IMR-90 (cell line): ENCODE results near the gene PGBD1. TPM values are rescaled to one million over a fixed set of nuclear protein-coding genes. Genes with fewer than 3 reads are reported as not detected.

Source experiments
- ATAC-seq: fragments of 200-7000 bp; cut with Tn5 transposase; 2 replicates; pipeline ENCODE4 v1.9.1; 2020; ENCODE audit warnings: low read depth, mild to moderate bottlenecking, moderate library complexity
- BruUV-seq: library from RNA; stranded (reverse); fragments of 400-500 nt; replicated peaks from 2 replicates; lab custom pipeline; 2021; lab: Mats Ljungman, UMichigan
- CTCF ChIA-PET: fragments of 300-600 bp; formaldehyde crosslinking; extraction: SDS; loops from one replicate; lab custom pipeline; 2021; ENCODE audit warnings: antibody characterized with exemption; lab: Yijun Ruan, JAX
- POLR2A ChIA-PET: fragments of 300-600 bp; sonication (Branson Sonifier 250); formaldehyde crosslinking; loops from one replicate; lab custom pipeline; 2022; ENCODE audit warnings: antibody characterized with exemption; ENCODE audit not compliant: unreplicated experiment; lab: Charles Lee
- DNase-seq: peaks from one replicate; pipeline ENCODE4 v3.0.0; 2013
- H2AFZ ChIP-seq: replicated peaks from 2 replicates; pipeline ENCODE3; 2013; ENCODE audit warnings: low read length, mild to moderate bottlenecking; ENCODE audit not compliant: poor library complexity
- H2AK5ac ChIP-seq: 2 replicates; pipeline ENCODE4 v1.6.1; 2013; ENCODE audit warnings: low read depth, low read length, inconsistent platforms
- H2AK9ac ChIP-seq: replicated peaks from 2 replicates; pipeline ENCODE3; 2013; ENCODE audit warnings: mild to moderate bottlenecking, low read depth, low read length, moderate library complexity; ENCODE audit not compliant: poor library complexity
- H2BK120ac ChIP-seq: 2 replicates; pipeline ENCODE4 v1.6.1; 2013; ENCODE audit warnings: low read depth, low read length, inconsistent platforms
- H2BK15ac ChIP-seq: 3 replicates; pipeline ENCODE4 v1.6.1; 2013; ENCODE audit warnings: low read depth, low read length, inconsistent platforms
- H2BK20ac ChIP-seq: 2 replicates; pipeline ENCODE4 v1.6.1; 2013; ENCODE audit warnings: low read depth, mild to moderate bottlenecking, inconsistent platforms, low read length, moderate library complexity
- H2BK5ac ChIP-seq: 2 replicates; pipeline ENCODE4 v1.6.1; 2013; ENCODE audit warnings: mild to moderate bottlenecking, low read depth, low read length, inconsistent platforms; ENCODE audit not compliant: poor library complexity, severe bottlenecking
- H3K14ac ChIP-seq: replicated peaks from 2 replicates; pipeline ENCODE4 v1.6.1; 2013; ENCODE audit warnings: low read depth, low read length, inconsistent platforms
- H3K18ac ChIP-seq: 2 replicates; pipeline ENCODE4 v1.6.1; 2013; ENCODE audit warnings: low read depth, low read length, control low read depth
- H3K23ac ChIP-seq: 2 replicates; pipeline ENCODE4 v1.6.1; 2013; ENCODE audit warnings: low read depth, low read length, inconsistent platforms
- H3K27ac ChIP-seq: 2 replicates; pipeline ENCODE4 v1.5.1; 2013; ENCODE audit warnings: mild to moderate bottlenecking, control low read depth, low read length; ENCODE audit not compliant: insufficient read depth
- H3K27me3 ChIP-seq: 2 replicates; pipeline ENCODE4 v1.6.1; 2013; ENCODE audit warnings: low read length; ENCODE audit not compliant: control insufficient read depth, insufficient read depth
- H3K36me3 ChIP-seq: 2 replicates; pipeline ENCODE4 v1.6.1; 2013; ENCODE audit warnings: low read length, mixed read lengths; ENCODE audit not compliant: control insufficient read depth, insufficient read depth
- H3K4ac ChIP-seq: 2 replicates; pipeline ENCODE4 v1.6.1; 2013; ENCODE audit warnings: low read depth, low read length, inconsistent platforms
- H3K4me1 ChIP-seq: 2 replicates; pipeline ENCODE4 v1.6.1; 2013; ENCODE audit warnings: low read length, mixed read lengths; ENCODE audit not compliant: control insufficient read depth, insufficient read depth
- H3K4me2 ChIP-seq: 2 replicates; pipeline ENCODE4 v1.6.1; 2013; ENCODE audit warnings: low read depth, mild to moderate bottlenecking, control low read depth, low read length, moderate library complexity
- H3K4me3 ChIP-seq: 2 replicates; pipeline ENCODE4 v1.5.1; 2013; ENCODE audit warnings: low read depth, mild to moderate bottlenecking, control low read depth, low read length, moderate library complexity; ENCODE audit not compliant: insufficient read depth
- H3K56ac ChIP-seq: 2 replicates; pipeline ENCODE4 v1.6.1; 2013; ENCODE audit warnings: low read length, inconsistent platforms; ENCODE audit not compliant: insufficient read depth; ENCODE audit errors: extremely low read depth
- H3K79me1 ChIP-seq, 2 experiments: 2 replicates each; pipeline ENCODE4 v1.6.1; 2013; ENCODE audit warnings: low read length in 2 of 2, inconsistent platforms in 1 of 2, low read depth in 1 of 2
- H3K9ac ChIP-seq: 2 replicates; pipeline ENCODE4 v1.6.1; 2013; ENCODE audit warnings: low read depth, low read length, control low read depth
- H3K9me1 ChIP-seq: 2 replicates; pipeline ENCODE4 v1.6.1; 2013; ENCODE audit warnings: low read length, inconsistent platforms; ENCODE audit not compliant: insufficient read depth
- H3K9me3 ChIP-seq: 2 replicates; pipeline ENCODE4 v1.6.1; 2013; ENCODE audit warnings: low read length; ENCODE audit not compliant: control insufficient read depth, insufficient read depth
- H4K20me1 ChIP-seq: 2 replicates; pipeline ENCODE4 v1.6.1; 2013; ENCODE audit warnings: low read length, inconsistent platforms; ENCODE audit not compliant: insufficient read depth
- H4K5ac ChIP-seq: 2 replicates; pipeline ENCODE4 v1.6.1; 2013; ENCODE audit warnings: mild to moderate bottlenecking, low read depth, low read length, control low read depth
- H4K8ac ChIP-seq, 2 experiments: 2 replicates each; pipeline ENCODE4 v1.6.1; 2013; ENCODE audit warnings: low read depth in 2 of 2, low read length in 2 of 2, control low read depth in 1 of 2, inconsistent platforms in 1 of 2
- H4K91ac ChIP-seq: 2 replicates; pipeline ENCODE4 v1.6.1; 2013; ENCODE audit warnings: low read depth, low read length, inconsistent platforms; ENCODE audit not compliant: insufficient read depth
- BHLHE40 ChIP-seq: fragments of 150-350 bp; IDR thresholded peaks from 2 replicates; pipeline ENCODE4 v1.6.1; 2016; ENCODE audit warnings: mild to moderate bottlenecking, low read depth, low read length
- CEBPB ChIP-seq: IDR thresholded peaks from 2 replicates; pipeline ENCODE4 v1.6.1; 2012; ENCODE audit warnings: low read depth, low read length, improper control_type of control experiment
- CHD1 ChIP-seq: IDR thresholded peaks from 2 replicates; pipeline ENCODE4 v1.6.1; 2012; ENCODE audit warnings: low read depth, low read length, improper control_type of control experiment
- FOS ChIP-seq: fragments of 150-350 bp; IDR thresholded peaks from 2 replicates; pipeline ENCODE4 v1.6.1; 2016; ENCODE audit warnings: low read depth, low read length
- MAFK ChIP-seq: IDR thresholded peaks from 2 replicates; pipeline ENCODE4 v1.6.1; 2012; ENCODE audit warnings: low read depth, low read length, improper control_type of control experiment
- MAZ ChIP-seq: IDR thresholded peaks from 2 replicates; pipeline ENCODE4 v1.6.1; 2012; ENCODE audit warnings: low read depth, mild to moderate bottlenecking, low read length, improper control_type of control experiment, moderate library complexity, borderline replicate concordance
- MXI1 ChIP-seq: IDR thresholded peaks from 2 replicates; pipeline ENCODE4 v1.6.1; 2012; ENCODE audit warnings: low read depth, mild to moderate bottlenecking, low read length, moderate library complexity, borderline replicate concordance
- NFE2L2 ChIP-seq: fragments of 150-350 bp; IDR thresholded peaks from 2 replicates; pipeline ENCODE4 v1.6.1; 2016; ENCODE audit warnings: low read depth, mild to moderate bottlenecking, low read length
- POLR2A ChIP-seq: IDR thresholded peaks from 2 replicates; pipeline ENCODE4 v1.6.1; 2012; ENCODE audit warnings: mild to moderate bottlenecking, low read depth, low read length
- RAD21 ChIP-seq: IDR thresholded peaks from 2 replicates; pipeline ENCODE4 v1.6.1; 2012; ENCODE audit warnings: low read length, improper control_type of control experiment
- RCOR1 ChIP-seq: IDR thresholded peaks from 2 replicates; pipeline ENCODE4 v1.6.1; 2012; ENCODE audit warnings: mild to moderate bottlenecking, low read length, improper control_type of control experiment; ENCODE audit not compliant: insufficient replicate concordance
- RFX5 ChIP-seq: IDR thresholded peaks from 2 replicates; pipeline ENCODE4 v1.8.0; 2012; ENCODE audit warnings: low read depth, mild to moderate bottlenecking, low read length, moderate library complexity
- SMC3 ChIP-seq: fragments of 150-350 bp; IDR thresholded peaks from 2 replicates; pipeline ENCODE4 v1.6.1; 2016; ENCODE audit warnings: low read depth, mild to moderate bottlenecking, antibody characterized with exemption, low read length, moderate library complexity
- USF2 ChIP-seq: fragments of 150-350 bp; IDR thresholded peaks from 2 replicates; pipeline ENCODE4 v1.6.1; 2017; ENCODE audit warnings: mild to moderate bottlenecking, antibody characterized with exemption, low read length, low read depth
- WGBS, 2 experiments: methylation state at CpG; one replicate each; pipeline versions ENCODE4 v1.1.5 to v1.1.7; 2013; ENCODE audit warnings: missing lambda C conversion rate in 2 of 2; ENCODE audit not compliant: insufficient read length in 1 of 2; ENCODE audit errors: extremely low coverage in 2 of 2; 5-methylcytosine and 5-hydroxymethylcytosine counted together
- dilution Hi-C: fragments of 300-500 bp; cut with HindIII; formaldehyde crosslinking; loops from one replicate; pipeline ENCODE4 v1.14.3; 2018; ENCODE audit warnings: low sequenced_read_pairs; ENCODE audit not compliant: unreplicated experiment
- in situ Hi-C: fragments of 300-500 bp; cut with MboI; formaldehyde crosslinking; loops from 3 replicates; pipeline ENCODE4 v1.14.3; 2019; ENCODE audit warnings: low sequenced_read_pairs, inconsistent platforms, mixed read lengths
- intact Hi-C: fragments of 100-400 bp; cut with micrococcal nuclease; formaldehyde crosslinking; loops from 2 replicates; pipeline ENCODE4 v1.10.0; 2022
- polyA plus RNA-seq, 3 experiments: library from polyadenylated mRNA; depleted of rRNA; stranded (reverse); fragments of >200 nt; gene quantifications; 2 replicates each; pipeline ENCODE4 v1.2.3, GENCODE V29; 2012; ENCODE audit warnings: low replicate concordance in 1 of 3
- total RNA-seq: library from RNA; depleted of rRNA; stranded (reverse); fragments of >200 nt; gene quantifications from 2 replicates; pipeline ENCODE4 v1.2.3, GENCODE V29; 2012
- TF ChIP-seq, protein P1 (sequence below): conservative IDR thresholded peaks from 2 replicates; pipeline ENCODE4 v1.5.1; 2012; ENCODE audit warnings: mild to moderate bottlenecking, low read depth, low read length, improper control_type of control experiment
- TF ChIP-seq, protein P2 (sequence below): fragments of 150-350 bp; IDR thresholded peaks from 2 replicates; pipeline ENCODE4 v1.6.1; 2016; ENCODE audit warnings: low read depth, mild to moderate bottlenecking, low read length, moderate library complexity, borderline replicate concordance

Gene PGBD1
- total and polyA plus RNA-seq, 2 of the 4 experiments (the other 2 are of a cell fraction) = 3.9 to 6.3 TPM

DNA sequence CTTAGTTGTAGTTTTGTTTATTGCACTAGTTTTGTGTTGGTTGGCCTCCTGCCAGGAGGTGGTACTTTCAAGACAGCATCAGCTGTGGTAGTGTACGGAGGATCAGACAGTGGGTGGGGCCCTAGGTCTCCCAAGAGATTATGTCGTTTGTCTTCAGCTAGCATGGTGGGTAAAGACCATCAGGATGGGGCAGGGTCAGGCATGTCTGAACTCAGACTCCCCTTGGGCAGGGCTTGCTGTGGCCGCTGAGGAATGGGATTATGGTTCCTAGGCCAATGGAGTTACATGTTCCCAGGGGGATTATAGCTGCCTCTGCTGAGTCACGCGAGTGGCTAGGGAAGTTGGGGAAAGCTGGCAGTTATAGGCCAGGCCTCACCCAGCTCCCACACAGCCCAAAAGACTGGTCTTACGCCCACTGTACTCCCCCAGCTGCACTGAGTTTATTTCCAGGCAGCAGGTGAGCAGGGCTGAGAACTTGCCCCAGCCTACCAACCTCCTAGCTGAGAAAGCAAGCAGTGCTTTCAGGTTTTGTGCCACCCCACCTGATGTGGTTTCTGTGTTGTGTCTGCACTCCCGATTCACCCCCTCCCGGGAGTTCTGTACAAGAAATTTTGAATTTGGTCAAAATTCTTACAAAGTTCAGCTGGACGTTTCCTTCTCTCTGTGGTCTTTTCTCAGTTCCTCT is 29.9 kb downstream of the PGBD1 start:
- Histone ChIP-seq H3K4ac (no peak overlapping the region), H3K23ac (no peak overlapping the region), H3K4me1 (no peaks in the 10 kb centered on the region), H2AK5ac (no peak overlapping the region), H3K18ac (no peak overlapping the region), H3K36me3 (no peaks in the 10 kb centered on the region; the same call in 1 of the 2 replicates), H4K20me1 (no peaks in the 10 kb centered on the region), H2BK5ac (no peak overlapping the region), H3K27me3 (no peaks in the 10 kb centered on the region), H4K8ac (no peak overlapping the region), H3K9me3 (no peaks in the 10 kb centered on the region), H2BK120ac (no peak overlapping the region), H3K14ac (no peak overlapping the region), H3K4me3 (no peak overlapping the region), H4K91ac (no peak overlapping the region), H3K79me1 (no peaks in the 10 kb centered on the region), H3K9ac (no peak overlapping the region), H3K27ac (no peak overlapping the region), H2BK20ac (no peak overlapping the region), H4K5ac (no peak overlapping the region), H3K4me2 (no peak overlapping the region), H2BK15ac (no peak overlapping the region), H2AK9ac (no peak overlapping the region), H2AFZ (no peak overlapping the region), H3K9me1 (no peaks in the 10 kb centered on the region), H3K56ac (no peak overlapping the region)
- dilution Hi-C loops = no loop called here
- 83% methylated on average over 3 of the region's 9 CpGs; no CpG with 5 or more reads in 1 of the 2 experiments for WGBS, 2 experiments
- intact Hi-C loops = no loop called here
- TF ChIP-seq RCOR1 = no peak
- no peak for TF ChIP-seq POLR2A
- TF ChIP-seq CEBPB = no peak
- TF ChIP-seq MAFK = no peak
- no peak for TF ChIP-seq USF2
- TF ChIP-seq, protein P1, sequence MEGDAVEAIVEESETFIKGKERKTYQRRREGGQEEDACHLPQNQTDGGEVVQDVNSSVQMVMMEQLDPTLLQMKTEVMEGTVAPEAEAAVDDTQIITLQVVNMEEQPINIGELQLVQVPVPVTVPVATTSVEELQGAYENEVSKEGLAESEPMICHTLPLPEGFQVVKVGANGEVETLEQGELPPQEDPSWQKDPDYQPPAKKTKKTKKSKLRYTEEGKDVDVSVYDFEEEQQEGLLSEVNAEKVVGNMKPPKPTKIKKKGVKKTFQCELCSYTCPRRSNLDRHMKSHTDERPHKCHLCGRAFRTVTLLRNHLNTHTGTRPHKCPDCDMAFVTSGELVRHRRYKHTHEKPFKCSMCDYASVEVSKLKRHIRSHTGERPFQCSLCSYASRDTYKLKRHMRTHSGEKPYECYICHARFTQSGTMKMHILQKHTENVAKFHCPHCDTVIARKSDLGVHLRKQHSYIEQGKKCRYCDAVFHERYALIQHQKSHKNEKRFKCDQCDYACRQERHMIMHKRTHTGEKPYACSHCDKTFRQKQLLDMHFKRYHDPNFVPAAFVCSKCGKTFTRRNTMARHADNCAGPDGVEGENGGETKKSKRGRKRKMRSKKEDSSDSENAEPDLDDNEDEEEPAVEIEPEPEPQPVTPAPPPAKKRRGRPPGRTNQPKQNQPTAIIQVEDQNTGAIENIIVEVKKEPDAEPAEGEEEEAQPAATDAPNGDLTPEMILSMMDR = no peak
- no peak for TF ChIP-seq MAZ
- no peak for TF ChIP-seq SMC3
- no peak for TF ChIP-seq RFX5
- no peak for TF ChIP-seq FOS
- TF ChIP-seq MXI1 = no peak
- no peak for TF ChIP-seq CHD1
- TF ChIP-seq RAD21 = no peak
- TF ChIP-seq, protein P2, sequence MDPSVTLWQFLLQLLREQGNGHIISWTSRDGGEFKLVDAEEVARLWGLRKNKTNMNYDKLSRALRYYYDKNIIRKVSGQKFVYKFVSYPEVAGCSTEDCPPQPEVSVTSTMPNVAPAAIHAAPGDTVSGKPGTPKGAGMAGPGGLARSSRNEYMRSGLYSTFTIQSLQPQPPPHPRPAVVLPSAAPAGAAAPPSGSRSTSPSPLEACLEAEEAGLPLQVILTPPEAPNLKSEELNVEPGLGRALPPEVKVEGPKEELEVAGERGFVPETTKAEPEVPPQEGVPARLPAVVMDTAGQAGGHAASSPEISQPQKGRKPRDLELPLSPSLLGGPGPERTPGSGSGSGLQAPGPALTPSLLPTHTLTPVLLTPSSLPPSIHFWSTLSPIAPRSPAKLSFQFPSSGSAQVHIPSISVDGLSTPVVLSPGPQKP = no peak
- TF ChIP-seq BHLHE40 = no peak
- TF ChIP-seq NFE2L2 = no peak
- no peak for ATAC-seq
- in situ Hi-C loops = no loop called here
- POLR2A ChIA-PET = interaction anchor here (1.0 kb wide), 1 partner anchor 30 kb away, joined by 5 read pairs; the partner anchor contains the start of gene PGBD1
- CTCF ChIA-PET = interaction anchor here (0.6 kb wide), 1 partner anchor 417 kb away, joined by 4 read pairs; no protein-coding TSS in a partner anchor
- no peak for DNase-seq
- BruUV-seq = no TSS peak
